ENCODE results near the gene DPP3. TPM values are rescaled to one million over a fixed set of nuclear protein-coding genes. Genes with fewer than 3 reads are reported as not detected.

DPP3 gene
- total RNA-seq, 4 donors from 2014 or later: 11.5 to 35.3 (median 22.4) TPM

GRCh38 chr11:66529069-66529468 lies 48.8 kb downstream of the DPP3 start:
- Histone ChIP-seq H3K9me3 (no peaks in the 10 kb centered on the region), H3K4me3 (no peak overlapping the region), H3K27me3 (no peaks in the 10 kb centered on the region), H3K4me1 (no peaks in the 10 kb centered on the region), H3K36me3 (peaks cover 0 to 81% of the 10 kb centered on the region in 2 donors), H3K27ac (no peak overlapping the region)
- ATAC-seq: no peak
- 58 to 78% methylated on average over 7 to 8 of the region's 10 CpGs for WGBS, 2 donors (ENCODE audit: low coverage in 1 of 2)
- TF ChIP-seq CTCF (IDR thresholded peaks at IDR 0.05) (no peak), POLR2AphosphoS5 (IDR thresholded peaks at IDR 0.05) (no peak), POLR2A (IDR thresholded peaks at IDR 0.05) (no peak), EP300 (IDR thresholded peaks at IDR 0.05) (no peak)

- H3K4me1 ChIP-seq: no peaks in the 10 kb centered on the region
- no peak overlapping the region for H3K4me3 ChIP-seq
- H3K36me3 ChIP-seq: peaks cover 0 to 78% of the 10 kb centered on the region in 2 donors
- H3K9me3 ChIP-seq: no peaks in the 10 kb centered on the region
- no peaks in the 10 kb centered on the region for H3K27me3 ChIP-seq
- no peak overlapping the region for H3K27ac ChIP-seq
- TF ChIP-seq POLR2A (IDR thresholded peaks at IDR 0.05): no peak
- TF ChIP-seq CTCF (IDR thresholded peaks at IDR 0.05): no peak
- TF ChIP-seq EP300 (IDR thresholded peaks at IDR 0.05): no peak
- no peak for TF ChIP-seq POLR2AphosphoS5 (IDR thresholded peaks at IDR 0.05)
- WGBS, 2 donors (ENCODE audit: low coverage in 1 of 2): 52 to 57% methylated on average over 2 to 5 of the region's 13 CpGs
- no peak for ATAC-seq
Measured at GRCh38 chr11:66529655-66530054, 49.4 kb downstream of the DPP3 start.

DNA sequence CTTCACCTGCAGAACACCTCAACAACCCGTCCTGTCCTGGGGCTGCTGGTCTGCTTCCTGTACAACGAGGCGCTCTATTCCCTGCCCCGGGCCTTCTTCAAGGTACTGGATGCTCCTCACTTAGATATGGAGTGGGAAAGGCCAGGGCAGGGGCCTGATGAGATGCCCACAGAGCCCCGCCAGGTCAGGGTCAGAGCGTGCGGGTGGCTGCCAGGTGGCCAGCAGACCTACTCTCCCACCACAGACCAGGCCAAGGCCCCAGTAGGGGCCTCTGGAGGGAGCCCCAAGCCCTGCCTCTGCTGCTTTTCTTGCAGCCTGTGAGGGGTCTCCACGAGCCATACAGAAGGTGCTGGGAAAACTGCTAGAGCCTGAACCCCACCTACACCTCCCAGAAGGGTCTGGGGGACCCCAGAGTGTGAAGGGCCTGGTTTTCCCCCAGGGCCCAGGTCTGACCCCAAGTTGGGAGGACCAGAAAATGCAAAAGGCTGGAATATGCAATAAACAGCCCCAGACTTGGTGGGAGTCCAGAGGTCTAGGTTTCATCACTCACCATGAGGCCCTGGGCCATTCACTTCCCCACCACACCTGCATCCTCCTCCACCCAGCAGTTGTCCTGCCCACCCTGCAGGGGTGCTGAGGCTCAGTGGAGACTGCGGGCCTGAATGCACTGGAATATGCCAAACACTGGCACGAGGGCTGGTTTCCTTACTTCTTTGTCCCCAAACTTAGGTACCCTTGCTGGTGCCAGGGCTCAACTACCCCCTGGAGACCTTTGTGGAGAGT lies 50.9 kb downstream of the DPP3 start:
- Histone ChIP-seq H3K27ac (no peak overlapping the region), H3K9me3 (no peaks in the 10 kb centered on the region), H3K27me3 (no peaks in the 10 kb centered on the region), H3K4me3 (no peak overlapping the region), H3K4me1 (no peaks in the 10 kb centered on the region), H3K36me3 (peaks cover 0 to 93% of the 10 kb centered on the region in 2 donors)
- no peak for ATAC-seq
- 100% methylated on average over 3 of the region's 10 CpGs; no CpG with 5 or more reads in 1 of the 2 donors for WGBS, 2 donors (ENCODE audit: low coverage in 1 of 2)
- TF ChIP-seq POLR2A (IDR thresholded peaks at IDR 0.05) (no peak), CTCF (IDR thresholded peaks at IDR 0.05) (no peak), EP300 (IDR thresholded peaks at IDR 0.05) (no peak), POLR2AphosphoS5 (IDR thresholded peaks at IDR 0.05) (no peak)

DNA sequence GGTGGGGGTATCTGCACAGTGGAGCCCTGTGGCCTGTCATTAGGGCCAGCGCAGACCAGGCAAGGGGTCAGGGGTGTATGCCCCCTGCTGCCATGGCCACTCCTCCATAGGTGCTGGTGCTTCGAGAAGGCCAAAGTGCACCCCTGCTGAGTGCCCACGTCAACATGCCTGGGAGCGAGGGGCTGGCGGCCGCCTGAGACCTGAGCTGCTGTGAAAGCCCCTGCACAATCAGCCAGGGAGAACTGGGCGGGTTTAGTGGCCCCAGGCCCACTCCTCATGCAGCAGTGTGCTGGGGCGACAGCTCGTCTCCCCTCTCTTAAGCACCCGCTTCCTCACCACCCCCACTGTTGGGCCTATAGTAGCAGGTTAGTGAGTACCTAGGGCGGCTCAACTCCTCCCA lies 51.6 kb downstream of the DPP3 start:
- H3K36me3 ChIP-seq: peaks cover 0 to 96% of the 10 kb centered on the region in 2 donors
- TF ChIP-seq CTCF (IDR thresholded peaks at IDR 0.05) (no peak), POLR2AphosphoS5 (IDR thresholded peaks at IDR 0.05) (no peak), POLR2A (IDR thresholded peaks at IDR 0.05) (no peak)
- no peaks in the 10 kb centered on the region for H3K4me1 ChIP-seq
- peak; percentile 13 for ATAC-seq
- no peaks in the 10 kb centered on the region for H3K9me3 ChIP-seq
- WGBS, 2 donors (ENCODE audit: low coverage in 1 of 2): 100% methylated on average over 3 of the region's 11 CpGs; no CpG with 5 or more reads in 1 of the 2 donors
- no peak overlapping the region for H3K4me3 ChIP-seq
- no peaks in the 10 kb centered on the region for H3K27me3 ChIP-seq
- H3K27ac ChIP-seq: no peak overlapping the region

DNA sequence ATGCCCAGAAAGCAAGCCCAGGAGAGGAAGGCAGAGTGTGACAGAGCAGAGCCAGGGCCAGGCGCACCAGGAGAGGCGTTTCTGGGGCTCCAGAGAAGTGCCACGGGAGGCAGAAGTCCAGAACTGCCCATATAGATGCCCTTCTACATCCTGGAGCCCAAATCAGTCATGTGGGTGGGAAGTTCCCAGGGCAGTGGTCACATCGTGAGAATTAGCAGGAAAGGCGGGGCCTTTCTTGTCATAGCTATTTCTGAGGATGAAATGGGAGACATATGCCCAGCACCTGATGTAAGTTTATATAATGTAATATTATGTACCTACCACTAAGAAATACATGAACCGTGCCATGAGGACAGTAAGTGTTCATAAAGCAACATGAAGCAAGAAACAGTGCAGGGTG lies 52.5 kb downstream of the DPP3 start:
- Histone ChIP-seq H3K36me3 (peaks cover 0 to 96% of the 10 kb centered on the region in 2 donors), H3K4me3 (no peak overlapping the region), H3K9me3 (no peaks in the 10 kb centered on the region), H3K4me1 (no peaks in the 10 kb centered on the region), H3K27ac (no peak overlapping the region), H3K27me3 (no peaks in the 10 kb centered on the region)
- WGBS, 2 donors (ENCODE audit: low coverage in 1 of 2): 63 to 72% methylated on average over 3 to 4 of the region's 6 CpGs
- ATAC-seq: no peak
- TF ChIP-seq EP300 (IDR thresholded peaks at IDR 0.05) (no peak), CTCF (IDR thresholded peaks at IDR 0.05) (no peak), POLR2A (IDR thresholded peaks at IDR 0.05) (no peak)

Measured in gastroesophageal sphincter (tissue), 4 donors.